ACHN (cell line): ENCODE results near the gene PAK2.

ENCODE experiments used
- DNase-seq: peaks from one replicate; pipeline ENCODE4 v3.0.0-alpha.2; 2015
- in situ Hi-C: cut with HindIII; loops from 2 replicates; pipeline ENCODE4 v1.10.0; 2017; ENCODE audit warnings: low sequenced_read_pairs, low pct_ligation_motif_present, low pct_unique_long_range_greater_than_20kb

Gene PAK2

DNA sequence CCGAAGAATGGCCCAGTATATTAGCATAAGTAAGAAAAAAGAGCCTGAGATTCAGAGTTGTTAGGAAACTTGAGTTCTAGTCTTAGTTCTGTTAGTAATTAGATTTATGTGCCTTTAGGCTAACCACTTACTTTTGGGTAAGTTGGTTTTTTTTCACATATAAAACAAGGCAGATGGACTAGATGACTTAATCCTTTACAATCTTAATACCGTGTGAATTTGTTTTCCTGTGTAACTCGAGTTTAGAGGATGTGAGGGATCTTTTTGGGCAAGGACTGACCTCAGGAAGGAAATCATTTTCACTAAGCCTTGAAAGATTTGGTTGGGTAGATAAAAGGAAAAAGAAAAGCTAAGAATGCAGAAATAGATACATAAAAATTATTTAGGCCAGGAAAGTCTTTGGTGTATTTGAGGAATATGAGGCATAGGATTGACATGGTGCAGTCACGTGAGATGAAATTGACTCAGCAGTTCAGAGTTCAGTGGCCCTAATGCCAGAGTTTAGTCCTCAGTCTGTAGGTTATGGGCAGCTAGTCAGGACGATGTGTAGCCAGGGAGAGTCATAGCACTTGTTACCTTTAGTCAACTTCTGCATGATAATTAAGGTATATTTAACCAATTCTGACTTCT lies 34.6 kb downstream of the PAK2 start:
- in situ Hi-C loops: no loop called here

DNA sequence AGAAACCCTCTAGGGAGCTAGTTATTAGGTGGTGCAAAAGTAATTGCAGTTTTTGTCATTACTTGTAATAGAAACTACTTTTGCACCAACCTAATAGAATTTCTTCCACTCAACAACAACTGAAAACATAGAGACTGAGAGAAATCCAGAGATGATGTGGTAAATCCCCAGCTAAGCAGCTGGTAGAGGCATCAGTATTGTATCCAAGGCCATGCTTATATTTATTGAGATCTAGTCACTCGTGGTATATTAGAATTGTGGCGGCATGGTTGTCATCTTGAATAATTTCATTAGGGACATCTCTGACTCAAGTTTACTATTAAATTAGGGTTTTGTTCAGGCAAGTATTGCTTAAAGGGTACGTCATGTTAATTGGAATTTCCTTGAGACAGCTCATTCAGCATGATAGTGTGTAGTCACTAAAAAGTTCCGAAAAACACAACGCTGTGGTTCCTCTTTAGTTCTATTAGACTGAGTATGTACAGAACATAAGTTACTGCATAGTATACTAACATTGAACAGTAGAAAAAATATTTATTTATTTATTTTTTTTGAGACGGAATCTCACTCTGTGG lies 35.3 kb downstream of the PAK2 start:
- in situ Hi-C loops: no loop called here
- DNase-seq: no peak

More for the DNA sequence above, 34.6 kb downstream of the PAK2 start:
- no peak for DNase-seq

DNA sequence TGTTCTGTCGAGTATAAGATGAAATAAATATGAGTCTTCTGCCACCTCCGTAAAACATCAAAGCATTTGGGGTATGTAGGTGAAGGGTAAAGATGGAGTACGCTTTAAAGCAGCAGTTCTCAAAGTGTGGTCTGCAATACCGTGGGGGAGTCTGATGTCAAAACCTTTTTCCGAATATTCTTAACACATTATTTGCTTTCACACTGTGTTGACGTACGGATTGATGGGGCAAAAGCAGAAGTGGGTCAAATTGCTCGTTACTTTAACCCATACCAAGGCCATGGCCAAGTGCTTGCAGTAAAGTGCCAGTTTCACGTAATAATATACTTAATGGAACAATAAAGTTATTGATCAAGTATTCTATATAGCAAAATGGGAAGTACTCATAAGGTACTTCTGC lies 36.3 kb downstream of the PAK2 start:
- in situ Hi-C loops: no loop called here
- no peak for DNase-seq

DNA sequence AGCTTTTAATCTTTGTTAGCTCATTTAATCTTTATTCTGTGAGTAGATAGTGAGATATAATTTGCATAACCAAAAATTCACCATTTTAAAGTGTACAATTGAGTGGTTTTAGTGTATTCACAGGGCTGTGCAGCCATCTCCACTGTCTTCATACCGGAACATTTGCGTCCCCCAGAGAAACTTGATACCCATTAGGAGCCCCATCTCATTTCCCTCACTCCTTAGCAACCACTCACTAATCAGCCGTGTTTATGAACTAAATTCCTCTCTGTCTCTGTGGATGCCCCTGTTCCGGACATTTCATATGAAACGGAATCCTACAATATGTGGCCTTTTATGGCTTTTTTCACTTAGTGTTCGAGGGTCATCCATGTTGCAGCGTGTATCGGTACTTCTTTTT lies 38.2 kb downstream of the PAK2 start:
- in situ Hi-C loops: no loop called here
- no peak for DNase-seq

DNA sequence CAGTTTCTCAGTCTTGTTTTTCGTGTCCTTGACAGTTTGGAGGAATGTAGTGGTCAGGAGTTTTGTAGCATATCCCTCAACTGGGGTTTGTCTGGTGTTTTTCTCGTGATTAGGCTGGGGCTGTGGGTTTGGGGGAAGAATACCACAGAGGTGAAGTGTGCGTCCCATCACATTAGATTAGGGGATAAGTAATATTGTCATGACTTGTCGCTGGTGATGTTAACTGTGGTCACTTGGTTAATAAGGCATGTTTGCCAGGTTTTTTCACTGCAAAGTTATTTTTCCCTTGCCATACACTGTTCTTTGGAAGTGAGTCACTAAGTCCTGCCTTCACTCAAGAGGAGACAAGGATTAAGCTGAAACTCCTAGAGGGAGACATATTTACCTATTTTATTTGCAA lies 39.1 kb downstream of the PAK2 start:
- DNase-seq: peak; percentile 48
- in situ Hi-C loops: no loop called here

DNA sequence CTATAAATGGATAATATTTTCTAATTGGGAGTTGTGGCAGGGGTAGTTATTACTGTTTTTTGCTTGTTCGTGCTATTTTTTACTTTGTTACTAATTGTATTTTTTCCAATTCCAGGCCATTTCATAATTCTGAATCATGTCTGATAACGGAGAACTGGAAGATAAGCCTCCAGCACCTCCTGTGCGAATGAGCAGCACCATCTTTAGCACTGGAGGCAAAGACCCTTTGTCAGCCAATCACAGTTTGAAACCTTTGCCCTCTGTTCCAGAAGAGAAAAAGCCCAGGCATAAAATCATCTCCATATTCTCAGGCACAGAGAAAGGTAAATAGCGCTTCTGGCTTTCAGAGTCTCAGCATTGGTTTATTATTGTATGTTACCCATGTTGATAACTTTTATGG lies 42.9 kb downstream of the PAK2 start:
- no peak for DNase-seq
- in situ Hi-C loops: no loop called here

DNA sequence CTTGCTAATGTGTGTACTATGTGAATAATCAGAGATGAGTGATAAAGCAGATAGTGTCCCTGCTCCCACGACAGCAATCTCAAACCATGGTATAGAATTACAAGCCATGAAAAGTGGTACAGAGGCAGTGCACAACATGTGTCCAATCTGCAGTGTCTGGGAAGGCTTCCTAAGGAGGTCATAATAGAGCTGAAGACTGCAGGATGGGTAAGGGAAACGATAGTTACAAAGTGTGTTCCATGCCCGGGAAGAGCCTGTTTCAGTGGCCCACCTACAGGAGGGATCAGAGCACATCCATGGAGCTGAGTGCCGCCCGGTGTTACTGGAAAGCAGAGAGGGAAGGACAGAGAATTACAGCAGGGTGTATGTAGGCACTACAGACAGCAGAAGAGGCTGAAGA lies 48.9 kb downstream of the PAK2 start:
- in situ Hi-C loops: no loop called here
- no peak for DNase-seq

DNA sequence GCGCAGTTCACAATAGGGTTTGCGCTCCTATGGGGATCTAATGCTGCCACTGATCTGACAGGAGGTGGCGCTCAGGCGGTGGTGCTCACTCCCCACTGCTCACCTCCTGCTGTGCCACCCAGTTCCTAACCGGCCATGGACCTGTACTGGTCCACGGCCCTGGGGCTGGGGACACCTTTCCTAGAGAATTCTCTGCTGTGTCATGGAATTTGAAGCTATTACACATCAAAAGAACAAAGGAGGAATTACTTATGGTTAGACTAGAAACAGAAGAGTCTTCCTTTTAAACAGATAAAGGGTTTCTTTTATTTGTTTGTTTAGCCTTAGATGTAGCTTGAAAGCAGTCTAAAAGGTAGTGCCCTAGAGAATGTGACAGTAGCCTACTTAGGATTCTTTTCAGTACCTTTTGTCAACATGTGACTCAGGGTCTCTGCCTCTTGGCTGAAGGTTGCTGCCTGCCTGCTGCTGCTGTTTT lies 50.3 kb downstream of the PAK2 start:
- no peak for DNase-seq
- in situ Hi-C loops: no loop called here

DNA sequence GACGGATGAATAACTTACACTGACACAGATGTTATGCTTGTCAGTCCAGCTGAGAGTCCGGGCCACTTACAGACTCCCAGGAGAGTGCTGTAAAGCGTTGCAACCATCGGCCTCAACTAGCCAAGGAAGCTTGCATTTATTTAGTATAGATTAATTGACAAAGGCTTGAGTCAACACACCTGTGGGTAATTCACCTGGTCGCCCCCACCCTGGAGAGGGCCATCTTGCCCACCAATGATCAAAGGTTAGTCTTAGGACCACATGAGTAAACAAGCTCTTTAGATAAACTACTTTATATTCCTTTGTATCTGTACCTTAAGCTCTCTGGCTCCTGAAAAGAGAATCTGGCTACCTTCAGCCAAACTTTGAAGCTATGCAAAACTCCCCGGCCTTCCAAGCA lies 51.0 kb downstream of the PAK2 start:
- in situ Hi-C loops: no loop called here
- no peak for DNase-seq

DNA sequence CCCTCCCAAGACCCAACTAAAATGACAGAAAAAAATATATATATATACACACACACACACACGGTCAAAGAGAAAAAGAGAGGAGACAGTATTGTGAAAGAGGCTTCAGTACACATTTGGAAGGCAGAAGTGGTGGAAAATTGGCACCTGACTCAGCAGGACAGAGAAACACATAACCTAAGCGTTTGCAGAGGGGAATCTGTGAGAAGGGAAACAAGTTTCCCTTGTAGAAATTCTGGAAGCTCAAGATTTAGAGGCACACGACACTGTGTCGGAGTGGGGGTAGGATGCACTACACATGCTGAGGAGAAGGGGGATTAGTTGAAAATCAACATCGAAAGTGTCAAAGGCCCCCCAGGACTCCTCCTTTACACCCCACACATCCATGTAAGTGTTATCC lies 53.1 kb downstream of the PAK2 start:
- in situ Hi-C loops: no loop called here
- peak; percentile 40 for DNase-seq

DNA sequence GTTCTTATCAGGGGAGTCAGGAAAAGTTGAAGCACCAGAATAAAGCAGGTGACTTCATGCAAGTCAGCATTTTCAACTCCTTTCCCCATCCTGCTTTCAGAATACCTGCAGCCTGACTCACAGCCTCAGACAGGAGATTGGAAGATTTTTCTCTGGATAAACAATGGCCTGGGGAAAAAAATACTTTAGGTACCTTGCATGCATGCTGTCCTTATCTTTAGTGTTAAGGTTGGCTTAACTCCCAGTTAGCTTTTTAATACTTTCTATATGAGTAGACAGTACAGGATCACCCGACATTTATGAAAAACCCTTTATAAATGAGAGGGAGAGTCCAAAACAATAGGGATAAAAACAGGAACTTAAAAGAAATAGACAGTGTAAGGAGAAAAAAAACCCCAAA lies 53.6 kb downstream of the PAK2 start:
- DNase-seq: peak; percentile 82

DNA sequence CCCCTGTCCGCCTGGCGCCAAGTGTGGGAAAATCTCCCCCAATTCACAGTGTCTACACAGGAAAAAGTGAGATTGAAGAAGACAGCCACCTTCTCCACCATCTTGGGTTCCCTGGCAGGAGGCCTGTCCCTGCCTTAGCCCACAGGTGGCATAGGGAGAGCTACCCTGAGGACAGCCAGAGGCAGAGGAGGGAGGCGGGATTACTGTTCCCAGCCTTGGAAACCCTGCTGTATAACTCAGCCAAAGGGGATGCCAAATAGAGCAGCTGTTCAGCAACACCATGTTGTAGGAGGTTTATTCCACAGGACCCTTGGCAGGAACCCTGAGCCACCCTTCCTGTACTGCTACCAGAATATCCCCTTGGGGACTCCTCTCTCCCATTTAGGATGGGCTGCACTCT lies 54.8 kb downstream of the PAK2 start:
- in situ Hi-C loops: no loop called here
- DNase-seq: no peak

More for the DNA sequence above, 53.6 kb downstream of the PAK2 start:
- in situ Hi-C loops: no loop called here

DNA sequence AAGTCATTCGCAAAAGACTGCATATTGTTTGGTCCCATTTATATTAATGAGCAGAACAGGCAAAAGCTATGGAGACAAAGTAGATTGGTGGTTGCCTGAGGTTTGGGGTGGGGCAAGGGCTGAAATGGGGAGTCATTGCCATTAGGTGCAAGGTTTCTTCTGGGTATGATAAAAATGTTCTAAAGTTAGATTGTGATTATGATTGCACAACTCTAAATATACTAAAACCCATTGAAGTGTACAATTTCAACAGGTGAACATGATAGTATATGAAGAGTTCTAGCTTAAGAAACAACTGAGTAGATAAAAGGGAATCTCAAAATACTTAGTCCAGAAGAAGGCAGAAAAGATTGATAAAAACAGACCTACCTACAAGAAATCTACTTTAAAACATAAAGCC lies 56.7 kb downstream of the PAK2 start:
- no peak for DNase-seq
- in situ Hi-C loops: no loop called here

DNA sequence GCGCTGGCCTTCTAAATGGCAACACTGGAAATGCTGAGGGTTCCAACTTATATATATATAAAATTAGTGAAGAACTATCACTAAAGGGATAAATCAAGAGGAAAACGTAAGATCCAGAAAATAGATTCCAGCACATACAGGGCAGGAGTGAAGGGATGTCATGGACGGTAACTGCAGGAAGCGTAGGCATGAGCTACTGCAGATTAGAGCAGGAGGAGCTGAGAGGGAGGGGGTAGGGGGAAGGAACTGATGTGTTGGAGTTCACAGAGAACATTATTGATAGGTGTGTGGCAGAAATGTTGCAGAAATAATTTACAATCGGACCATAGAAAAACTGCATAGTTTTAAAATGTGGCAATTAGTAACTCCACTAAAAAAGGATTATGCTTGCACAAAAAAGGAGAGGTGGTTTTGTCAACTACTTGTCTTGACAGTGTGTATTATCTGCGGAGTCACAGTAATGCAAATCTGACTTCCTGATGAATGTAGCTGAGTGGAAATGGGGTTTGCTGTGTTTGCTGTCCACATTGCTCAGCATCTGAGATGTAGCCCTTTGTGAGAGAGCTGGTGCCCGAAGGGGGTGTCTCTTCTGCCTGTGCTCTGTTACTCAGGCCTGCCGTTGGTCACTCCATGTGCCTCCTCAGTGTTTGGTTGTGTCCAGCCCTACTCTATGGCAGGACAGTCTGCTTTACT lies 61.2 kb downstream of the PAK2 start:
- DNase-seq: no peak

DNA sequence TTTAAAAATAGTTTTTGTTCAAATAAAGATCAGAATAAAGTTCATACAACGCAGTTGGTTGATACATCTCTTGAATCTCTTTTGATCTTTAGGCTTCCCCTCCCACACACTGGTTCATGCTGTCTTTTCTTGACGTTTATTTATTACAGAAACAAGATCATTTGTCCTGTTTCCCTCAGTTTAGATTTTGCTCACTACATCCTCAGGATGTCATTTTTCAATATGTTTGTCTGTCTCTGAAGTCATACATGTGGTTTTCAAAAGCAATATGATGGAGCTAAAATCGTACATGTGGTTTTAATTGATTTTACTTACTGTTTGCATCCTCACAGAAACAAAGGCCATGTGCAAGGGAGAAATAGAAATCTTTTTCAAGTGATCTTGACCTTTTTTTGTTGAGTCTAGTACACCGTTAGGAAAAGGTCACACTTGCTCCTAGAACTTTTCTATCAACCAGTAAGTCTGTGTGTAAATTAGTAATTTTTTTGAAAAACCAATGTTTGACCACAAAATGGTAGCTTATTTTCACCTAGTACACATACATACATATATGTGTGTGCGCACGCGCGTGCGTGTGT lies 64.3 kb downstream of the PAK2 start:
- in situ Hi-C loops: no loop called here
- no peak for DNase-seq

More for the DNA sequence above, 61.2 kb downstream of the PAK2 start:
- in situ Hi-C loops: no loop called here

DNA sequence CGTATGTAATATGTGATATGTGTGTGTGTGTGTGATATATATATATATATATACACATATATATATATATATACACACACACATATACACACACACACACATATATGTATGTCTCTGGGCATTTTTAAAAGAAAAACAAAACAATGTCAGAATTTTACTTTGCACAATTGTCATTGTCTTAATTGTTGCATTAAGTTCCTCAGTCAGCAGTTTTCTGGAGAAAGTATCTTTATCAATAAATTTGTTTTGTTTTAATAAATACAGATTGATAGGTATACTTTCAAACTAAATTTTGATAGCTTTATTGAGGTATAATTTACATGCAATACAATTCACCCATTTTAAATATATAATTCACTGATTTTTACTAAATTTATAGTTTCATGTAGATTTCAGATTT lies 65.1 kb downstream of the PAK2 start:
- DNase-seq: no peak
- in situ Hi-C loops: no loop called here

DNA sequence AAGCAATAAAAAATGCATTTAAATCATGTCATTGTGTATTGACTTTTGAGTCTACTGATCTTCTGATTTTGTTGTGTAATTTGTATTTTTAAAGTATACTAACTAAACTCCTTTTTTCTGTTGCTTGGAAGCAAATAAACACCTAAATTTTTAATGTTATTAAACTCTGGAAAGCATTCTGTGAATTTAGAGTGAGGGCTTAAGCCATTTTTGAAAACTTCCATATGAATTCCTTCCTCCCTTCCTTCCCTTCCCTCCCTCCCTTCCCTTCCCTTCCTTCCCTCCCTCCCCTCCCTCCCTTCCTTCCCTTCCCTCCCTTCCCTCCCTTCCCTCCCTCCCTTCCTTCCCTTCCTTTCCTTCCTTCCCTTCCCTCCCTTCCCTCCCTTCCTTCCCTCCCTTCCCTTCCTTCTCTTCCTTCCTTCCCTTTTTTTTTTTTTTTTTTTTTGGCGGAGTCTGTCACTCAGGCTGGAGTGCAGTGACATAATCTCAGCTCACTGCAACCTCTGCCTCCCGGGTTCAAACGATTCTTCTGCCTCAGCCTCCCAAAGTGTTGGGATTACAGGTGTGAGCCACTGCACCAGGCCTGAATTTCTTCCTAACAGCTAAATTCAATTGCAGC lies 71.4 kb downstream of the PAK2 start:
- no peak for DNase-seq
- in situ Hi-C loops: no loop called here

DNA sequence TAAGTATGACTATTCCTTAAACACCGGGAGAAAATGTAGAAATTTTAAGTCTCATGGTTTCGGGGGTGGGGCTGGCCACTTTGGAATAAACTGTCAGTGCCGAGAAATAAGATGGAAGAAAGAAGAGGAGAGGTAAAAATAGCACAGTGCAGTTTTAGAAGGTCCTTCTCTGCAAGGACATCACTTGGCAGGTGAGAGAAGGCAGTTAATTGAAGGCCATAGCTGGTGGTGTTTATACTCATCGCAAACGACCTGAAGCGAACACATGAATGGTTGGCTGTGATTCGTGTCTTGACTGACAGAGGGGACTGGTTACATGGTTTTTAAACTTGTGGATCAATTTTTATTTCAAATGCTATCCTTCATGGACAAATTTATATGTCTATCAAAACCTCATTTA lies 73.2 kb downstream of the PAK2 start:
- in situ Hi-C loops: no loop called here
- no peak for DNase-seq

DNA sequence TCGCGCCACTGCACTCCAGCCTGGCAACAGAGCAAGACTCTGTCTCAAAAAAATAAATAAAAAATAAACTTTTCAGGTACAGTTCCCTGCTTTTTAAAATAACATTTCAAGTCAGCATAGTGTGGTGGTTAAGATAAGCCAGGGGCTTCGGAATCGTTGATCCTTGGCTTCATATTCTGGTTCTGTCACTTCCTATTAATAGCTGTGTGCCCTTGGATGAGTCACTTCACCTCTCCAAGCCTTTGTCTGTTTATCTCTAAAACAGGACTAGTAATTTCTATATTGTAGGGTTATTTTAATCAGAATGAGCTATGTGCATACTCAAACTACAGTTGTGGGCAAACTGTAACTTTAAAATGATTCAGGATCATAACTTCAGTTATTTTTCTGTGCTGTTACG lies 74.2 kb downstream of the PAK2 start:
- no peak for DNase-seq
- in situ Hi-C loops: no loop called here
